ENCODE data around the gene VAT1L.

VAT1L gene

GRCh38 chr16:77995843-77996455 lies 207.6 kb downstream of the VAT1L start:
- DNase-seq (ENCODE audit: low spot score): no peak

GRCh38 chr16:77998350-77999023 lies 210.1 kb downstream of the VAT1L start:
- no peak for DNase-seq (ENCODE audit: low spot score)

- no peak for DNase-seq (ENCODE audit: low spot score)
Measured at GRCh38 chr16:78001451-78002025, 213.2 kb downstream of the VAT1L start.

- DNase-seq (ENCODE audit: low spot score): peak; percentile 81
Measured at GRCh38 chr16:78002915-78003538, 214.7 kb downstream of the VAT1L start.

- no peak for DNase-seq (ENCODE audit: low spot score)
Measured at GRCh38 chr16:78004517-78004916, 216.2 kb downstream of the VAT1L start.

- DNase-seq (ENCODE audit: low spot score): no peak
Measured at GRCh38 chr16:78005881-78006280, 217.5 kb downstream of the VAT1L start.

- DNase-seq (ENCODE audit: low spot score): no peak
Measured at GRCh38 chr16:78007121-78007520, 218.8 kb downstream of the VAT1L start.

- DNase-seq (ENCODE audit: low spot score): no peak
Measured at GRCh38 chr16:78022347-78023060, 234.1 kb downstream of the VAT1L start, which contains the start of gene CLEC3A. Gene CLEC3A, plus strand, starts transcription at chr16:78022548. Its CDS starts 79 bp downstream, at chr16:78022627.

GRCh38 chr16:78024159-78024558 lies 235.8 kb downstream of the VAT1L start:
- no peak for DNase-seq (ENCODE audit: low spot score)

GRCh38 chr16:78025631-78026030 lies 237.3 kb downstream of the VAT1L start:
- DNase-seq (ENCODE audit: low spot score): no peak

GRCh38 chr16:78028018-78028417 lies 239.7 kb downstream of the VAT1L start:
- no peak for DNase-seq (ENCODE audit: low spot score)
